ENCODE measurements around the gene ERBB2.
"Not testable (repeated sequence)": the region's sequence is repeated elsewhere in the genome, so short reads cannot be mapped to it uniquely, and the experiment has no call there.

The ERBB2 gene

GRCh38 chr17:39763051-39763820 lies 63.4 kb downstream of the ERBB2 start:
- DNase-seq (ENCODE audit: low read depth), result no peak

- not testable (repeated sequence) for DNase-seq (ENCODE audit: low read depth)
Measured at GRCh38 chr17:39764171-39764570, 64.3 kb downstream of the ERBB2 start.

GRCh38 chr17:39765175-39765574 lies 65.3 kb downstream of the ERBB2 start:
- DNase-seq (ENCODE audit: low read depth), result no peak

GRCh38 chr17:39765766-39766165 lies 65.9 kb downstream of the ERBB2 start:
- DNase-seq (ENCODE audit: low read depth), result no peak

GRCh38 chr17:39767147-39767546 lies 67.3 kb downstream of the ERBB2 start:
- no peak for DNase-seq (ENCODE audit: low read depth)

- no peak for DNase-seq (ENCODE audit: low read depth)
Measured at GRCh38 chr17:39769974-39770587, 70.2 kb downstream of the ERBB2 start.

- no peak for DNase-seq (ENCODE audit: low read depth)
Measured at GRCh38 chr17:39772415-39772814, 72.6 kb downstream of the ERBB2 start.

- no peak for DNase-seq (ENCODE audit: low read depth)
Measured at GRCh38 chr17:39772987-39773934, 73.4 kb downstream of the ERBB2 start.

GRCh38 chr17:39774047-39774446 lies 74.2 kb downstream of the ERBB2 start:
- DNase-seq (ENCODE audit: low read depth), result no peak

- no peak for DNase-seq (ENCODE audit: low read depth)
Measured at GRCh38 chr17:39775031-39775430, 75.2 kb downstream of the ERBB2 start.

GRCh38 chr17:39776252-39776651 lies 76.4 kb downstream of the ERBB2 start:
- DNase-seq (ENCODE audit: low read depth), result no peak

GRCh38 chr17:39777534-39778365 lies 77.9 kb downstream of the ERBB2 start:
- no peak for DNase-seq (ENCODE audit: low read depth)
